ENCODE measurements around the gene SBF2.

SBF2 gene

DNA sequence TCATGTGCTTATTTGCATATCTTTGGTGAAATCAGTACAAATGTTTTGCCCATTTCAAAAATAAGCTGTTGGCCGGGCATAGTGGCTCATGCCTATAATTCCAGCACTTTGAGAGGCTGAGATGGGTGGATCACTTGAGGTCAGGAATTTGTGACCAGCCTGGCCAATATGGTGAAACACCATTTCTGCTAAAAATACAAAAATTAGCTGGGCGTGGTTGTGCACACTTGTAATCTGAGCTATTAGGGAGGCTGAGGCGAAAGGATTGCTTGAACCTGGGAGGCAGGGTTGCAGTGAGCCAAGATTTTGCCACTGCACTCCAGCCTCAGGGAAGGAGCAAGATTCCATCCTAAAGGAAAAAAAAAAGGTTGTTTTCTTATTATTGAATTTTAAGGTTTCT is 494.1 kb downstream of the SBF2 start:
- DNase-seq = no peak

DNA sequence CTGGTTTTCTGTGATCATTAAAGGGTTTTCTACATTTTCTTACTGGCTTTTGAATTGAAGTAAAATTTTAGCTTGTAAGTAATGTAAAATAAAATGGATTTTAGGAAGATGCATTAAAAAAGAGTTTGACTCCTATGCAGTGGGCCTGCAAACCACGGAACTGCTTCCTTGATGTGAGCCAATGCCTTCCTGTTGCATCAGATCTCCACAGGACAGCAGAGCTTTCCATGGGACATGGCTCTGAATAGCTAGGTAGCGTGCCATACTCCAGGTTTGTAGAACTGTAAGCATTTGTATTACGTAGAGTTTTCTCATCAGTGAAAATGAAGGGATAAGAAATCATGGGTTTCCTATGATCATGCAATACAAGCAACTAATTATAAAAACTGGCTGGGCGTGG is 496.7 kb downstream of the SBF2 start:
- DNase-seq = peak; percentile 24

GRCh38 chr11:9796854-9797253 is 497.2 kb downstream of the SBF2 start:
- DNase-seq = peak; percentile 35

DNA sequence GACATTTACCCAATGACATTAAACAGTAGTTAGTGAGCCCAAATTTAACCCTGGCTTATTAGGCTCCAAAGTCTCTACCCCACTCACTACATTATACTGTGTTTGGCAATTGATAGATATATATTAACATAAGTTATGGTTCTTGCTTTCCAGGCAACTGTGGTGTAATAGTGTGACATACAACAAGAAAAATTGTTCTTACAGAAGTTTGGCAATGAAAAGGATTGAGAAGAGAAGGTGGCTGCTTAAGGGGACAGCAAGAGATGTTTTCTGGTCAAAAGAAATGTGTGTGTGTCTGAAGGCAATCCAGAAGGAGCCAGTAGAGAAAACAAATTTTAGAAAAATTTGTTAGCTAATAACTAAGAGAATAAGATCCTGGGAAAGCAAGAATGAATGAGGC is 497.8 kb downstream of the SBF2 start:
- peak; percentile 56 for DNase-seq

- DNase-seq = no peak
These were observed 503.3 kb downstream of the SBF2 start for GRCh38 chr11:9790703-9791102.

- DNase-seq = no peak
These were observed 504.1 kb downstream of the SBF2 start for GRCh38 chr11:9789910-9790309.

- DNase-seq = peak; percentile 81
These were observed 506.0 kb downstream of the SBF2 start for GRCh38 chr11:9787981-9788521.

GRCh38 chr11:9787260-9787659 is 506.8 kb downstream of the SBF2 start:
- DNase-seq = no peak

DNA sequence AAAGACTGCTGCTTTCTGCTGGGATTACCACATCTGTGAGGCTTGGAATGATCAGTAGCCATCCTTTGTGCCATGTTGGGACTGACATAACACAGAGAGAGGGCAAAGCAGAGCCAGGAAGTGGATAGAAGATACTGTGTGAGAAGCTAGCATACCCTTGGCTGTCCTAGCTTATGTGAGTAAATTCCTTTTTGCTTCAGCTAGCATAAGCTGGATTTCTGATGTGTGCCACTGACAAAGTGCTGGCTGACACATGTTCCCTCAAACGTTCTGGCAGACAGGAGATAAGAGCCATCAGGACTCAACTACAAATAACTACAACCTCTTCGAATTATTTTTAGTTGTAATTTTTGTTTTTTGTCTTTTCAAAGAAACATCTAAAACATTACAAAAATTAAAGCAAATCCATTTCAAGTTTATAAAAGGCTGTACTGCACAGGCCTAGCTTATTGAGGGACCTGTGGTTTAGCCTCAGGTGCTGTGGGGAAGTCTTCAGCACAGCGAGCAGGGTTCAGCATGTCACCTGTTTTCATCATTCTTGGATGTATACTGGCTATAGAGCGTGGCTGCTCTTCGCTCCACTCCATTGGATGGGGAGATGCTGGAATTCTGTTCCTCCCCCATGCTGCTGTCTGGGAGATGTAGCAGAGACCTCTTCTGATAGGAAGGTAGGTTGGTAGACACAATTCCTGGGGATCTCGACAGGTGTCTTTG is 509.3 kb downstream of the SBF2 start:
- no peak for DNase-seq

DNA sequence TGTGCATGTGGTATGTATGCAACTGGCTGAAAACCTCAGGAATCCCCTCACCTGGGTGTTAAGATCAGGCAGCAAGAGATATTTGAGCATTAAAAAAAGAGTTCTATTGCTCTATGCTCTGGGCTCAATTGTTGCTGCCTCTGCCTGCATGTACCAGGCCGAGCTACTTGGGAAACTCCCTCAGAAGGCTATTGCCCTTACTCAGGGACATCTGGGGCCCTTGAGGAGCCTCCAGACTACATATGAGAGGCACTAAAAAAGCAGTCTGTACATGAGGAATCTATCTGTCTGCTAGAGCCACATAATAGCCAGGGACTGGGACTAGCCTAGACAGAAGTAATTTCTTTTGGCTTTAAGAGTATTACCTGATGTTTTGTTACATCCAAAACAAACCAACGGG is 510.0 kb downstream of the SBF2 start:
- no peak for DNase-seq

GRCh38 chr11:9780929-9781328 is 513.1 kb downstream of the SBF2 start:
- DNase-seq = no peak

DNA sequence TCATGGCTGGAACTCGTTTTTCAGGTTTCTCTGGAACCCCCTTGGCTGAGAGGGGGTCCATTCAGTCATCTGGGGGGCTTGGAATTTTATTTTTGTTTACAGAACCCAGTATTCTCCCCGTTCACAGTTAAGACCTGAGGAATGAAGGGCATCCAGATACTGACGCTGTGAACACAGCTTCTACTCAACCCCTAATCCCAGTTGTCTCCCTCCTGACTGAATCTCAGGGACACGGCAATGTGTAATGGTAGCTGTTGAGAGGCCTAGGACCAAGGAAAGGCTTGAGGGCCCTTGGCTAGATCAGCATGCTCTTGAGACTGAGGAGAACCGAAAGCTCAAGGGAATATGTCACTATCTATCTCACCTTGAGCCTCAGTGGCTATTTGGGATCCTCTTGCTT is 516.5 kb downstream of the SBF2 start:
- DNase-seq = no peak

- DNase-seq = no peak
These were observed 517.0 kb downstream of the SBF2 start for GRCh38 chr11:9777066-9777465.

DNA sequence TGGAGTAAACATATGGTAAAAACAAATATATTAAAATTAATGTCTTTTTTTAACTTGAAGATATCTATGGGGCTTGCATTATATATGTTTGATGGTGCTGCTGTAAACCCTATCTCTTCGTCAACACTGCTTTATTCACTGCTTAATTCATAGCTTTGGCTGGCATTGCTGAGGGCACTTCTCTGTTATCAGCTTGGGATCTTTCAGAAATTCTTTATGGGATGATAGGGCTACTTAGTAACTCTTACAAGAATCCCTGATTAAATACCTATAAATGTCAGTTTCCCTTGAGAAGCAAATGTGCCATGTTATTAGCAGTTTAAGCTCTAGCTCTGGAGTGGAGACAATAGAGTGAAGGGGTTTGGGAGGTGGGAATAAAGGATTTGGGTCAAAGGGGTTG is 517.8 kb downstream of the SBF2 start:
- DNase-seq = no peak

DNA sequence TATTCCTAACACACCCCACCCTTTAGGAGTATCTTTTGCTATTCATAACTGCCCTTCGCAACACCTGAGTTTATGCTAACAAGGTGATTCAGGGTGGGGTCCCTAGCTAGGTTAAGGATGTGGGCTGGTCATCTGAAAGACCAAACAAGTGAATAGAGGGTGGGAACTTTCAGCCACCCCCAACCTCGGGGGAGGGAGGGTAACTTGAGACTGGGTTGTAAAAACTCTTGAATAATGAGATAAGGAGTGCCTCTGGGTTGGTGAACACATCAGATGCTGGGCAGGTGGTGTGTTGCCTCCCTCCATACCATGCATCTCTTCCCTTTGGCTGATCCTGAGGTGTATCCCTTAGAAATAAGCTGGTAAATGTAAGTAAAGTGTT is 518.6 kb downstream of the SBF2 start:
- DNase-seq = no peak

- DNase-seq = peak; percentile 96
These were observed 519.2 kb downstream of the SBF2 start for GRCh38 chr11:9774591-9775397.

GRCh38 chr11:9774109-9774508 is 519.9 kb downstream of the SBF2 start:
- no peak for DNase-seq

DNA sequence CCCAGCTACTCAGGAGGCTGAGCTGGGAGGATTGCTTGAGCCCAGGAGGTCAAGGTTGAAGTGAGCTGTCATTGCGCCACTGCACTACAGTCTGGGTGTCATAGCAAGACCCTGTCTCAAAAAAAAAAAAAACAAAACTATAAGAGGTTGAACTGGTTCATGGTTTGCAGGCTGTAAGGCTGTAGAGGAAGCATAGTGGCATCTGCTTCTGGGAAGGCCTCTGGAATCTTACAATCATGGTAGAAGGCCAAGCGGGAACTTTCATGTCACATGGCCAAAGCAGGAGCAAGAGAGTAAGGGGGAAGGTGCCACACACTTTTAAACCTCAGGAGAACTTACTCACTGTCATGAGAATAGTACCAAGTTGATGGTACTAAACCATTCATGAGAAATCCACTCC is 520.5 kb downstream of the SBF2 start:
- no peak for DNase-seq

DNA sequence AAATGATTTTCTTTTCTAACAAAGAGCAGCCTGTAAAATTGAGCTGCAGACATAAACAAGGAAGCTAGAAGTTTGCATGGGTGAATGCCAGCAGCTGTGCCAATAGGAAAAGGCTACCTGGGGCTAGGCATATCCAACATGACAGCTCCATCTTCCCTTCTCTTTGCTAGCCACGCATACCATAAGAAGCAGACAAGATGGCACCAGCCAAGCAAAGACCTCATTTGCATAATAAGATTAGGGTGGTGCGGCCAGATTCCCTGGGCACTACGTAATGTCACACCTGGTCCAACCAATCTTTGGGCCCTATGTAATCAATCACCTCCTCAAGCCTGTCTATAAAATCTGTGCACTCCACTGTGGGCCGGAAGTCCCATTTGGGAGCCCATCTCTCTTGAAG is 521.8 kb downstream of the SBF2 start:
- no peak for DNase-seq

- DNase-seq = peak; percentile 29
These were observed 522.9 kb downstream of the SBF2 start for GRCh38 chr11:9771071-9771511.

- no peak for DNase-seq
These were observed 524.4 kb downstream of the SBF2 start for GRCh38 chr11:9769621-9770020.

GRCh38 chr11:9765320-9766101 is 528.5 kb downstream of the SBF2 start:
- peak; percentile 99 for DNase-seq

DNA sequence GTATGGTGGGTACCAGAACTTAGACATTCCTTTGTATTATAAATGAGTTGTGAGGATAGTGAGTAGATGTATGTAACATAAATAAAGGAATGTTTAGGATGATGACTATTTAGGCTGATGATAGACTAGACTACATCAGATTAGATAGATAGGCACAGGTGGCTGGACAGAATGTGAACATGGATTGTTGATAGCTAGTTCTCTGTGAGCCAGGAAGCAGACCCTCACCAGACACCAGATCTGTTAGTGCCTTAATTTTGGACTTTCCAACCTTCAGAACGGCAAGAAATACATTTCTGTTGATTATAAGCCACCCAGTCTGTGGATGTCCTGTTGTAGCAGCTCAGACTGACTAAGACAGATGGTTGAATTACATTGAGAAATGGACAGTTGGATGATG is 530.7 kb downstream of the SBF2 start:
- no peak for DNase-seq

Measured in fibroblast of skin of abdomen (primary cell).